Adrenal gland (tissue), 5 donors: ENCODE data around the gene UBE2QL1.

ENCODE experiments used
- CTCF ChIP-seq, 6 experiments: fragments of 450-650 bp in 4 of 6; fragments of 200-600 bp in 2 of 6; sonication (generic) in 1 of 6; IDR thresholded peaks; 1 replicate in 5 of 6; 2 replicates in 1 of 6; pipeline versions ENCODE4 v1.5.1 to v1.8.0; 2016 to 2021; ENCODE audit warnings: antibody characterized with exemption in 6 of 6, mild to moderate bottlenecking in 2 of 6, moderate library complexity in 1 of 6
- POLR2A ChIP-seq, 2 donors: fragments of 450-650 bp; IDR thresholded peaks; one replicate each; pipeline ENCODE4 v1.6.1; 2017; ENCODE audit warnings: antibody characterized with exemption in 2 of 2, mild to moderate bottlenecking in 2 of 2, moderate library complexity in 1 of 2
- donor health status: DM: no; HTN: no; CAD: no.

GRCh38 chr5:6408627-6409446, 39.8 kb upstream of the UBE2QL1 start:
- TF ChIP-seq CTCF (IDR thresholded peaks at IDR 0.05) (no peak), POLR2A (IDR thresholded peaks at IDR 0.05) (no peak)
